Sigmoid colon (tissue), 4 donors: Measurements from ENCODE around the gene HIBCH.

ENCODE experiments used
- EP300 ChIP-seq, 4 donors: sonication (generic); formaldehyde crosslinking; IDR thresholded peaks; one replicate each; pipeline ENCODE4 v1.6.1; 2017; ENCODE audit warnings: antibody characterized with exemption in 4 of 4
- POLR2AphosphoS5 ChIP-seq, 4 donors: sonication (generic); formaldehyde crosslinking; IDR thresholded peaks; one replicate each; pipeline ENCODE4 v1.6.1; 2017; ENCODE audit warnings: antibody characterized with exemption in 4 of 4
- TF ChIP-seq, protein P1 (sequence below), 4 experiments: fragments of 450-650 bp in 3 of 4; fragments of 200-600 bp in 1 of 4; IDR thresholded peaks; one replicate each; pipeline ENCODE4 v1.5.1; 2016 to 2019; ENCODE audit warnings: antibody characterized with exemption in 4 of 4, mild to moderate bottlenecking in 3 of 4, moderate library complexity in 2 of 4

DNA sequence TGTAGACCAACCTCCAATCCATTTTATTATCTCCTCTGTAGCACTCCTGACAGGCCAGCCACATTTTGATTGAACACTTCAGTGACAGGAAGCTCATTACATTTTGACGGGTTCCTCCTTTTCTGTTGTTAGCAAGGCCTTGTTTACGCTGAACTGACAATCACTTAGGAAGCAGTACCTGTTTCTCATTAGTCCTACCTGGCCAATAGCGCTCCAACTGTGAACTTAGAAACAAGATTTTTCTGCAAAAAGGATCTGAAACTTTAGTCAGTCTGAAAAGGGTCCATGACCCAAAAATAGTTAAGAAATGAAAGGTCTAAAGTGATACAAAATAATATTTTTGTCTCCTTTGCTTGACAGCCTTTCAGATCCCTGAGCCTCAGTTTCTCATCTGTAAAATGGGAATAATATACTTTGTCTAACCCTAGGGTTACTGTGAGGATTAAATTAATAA, 137.5 kb downstream of the HIBCH start:
- TF ChIP-seq, protein P1, sequence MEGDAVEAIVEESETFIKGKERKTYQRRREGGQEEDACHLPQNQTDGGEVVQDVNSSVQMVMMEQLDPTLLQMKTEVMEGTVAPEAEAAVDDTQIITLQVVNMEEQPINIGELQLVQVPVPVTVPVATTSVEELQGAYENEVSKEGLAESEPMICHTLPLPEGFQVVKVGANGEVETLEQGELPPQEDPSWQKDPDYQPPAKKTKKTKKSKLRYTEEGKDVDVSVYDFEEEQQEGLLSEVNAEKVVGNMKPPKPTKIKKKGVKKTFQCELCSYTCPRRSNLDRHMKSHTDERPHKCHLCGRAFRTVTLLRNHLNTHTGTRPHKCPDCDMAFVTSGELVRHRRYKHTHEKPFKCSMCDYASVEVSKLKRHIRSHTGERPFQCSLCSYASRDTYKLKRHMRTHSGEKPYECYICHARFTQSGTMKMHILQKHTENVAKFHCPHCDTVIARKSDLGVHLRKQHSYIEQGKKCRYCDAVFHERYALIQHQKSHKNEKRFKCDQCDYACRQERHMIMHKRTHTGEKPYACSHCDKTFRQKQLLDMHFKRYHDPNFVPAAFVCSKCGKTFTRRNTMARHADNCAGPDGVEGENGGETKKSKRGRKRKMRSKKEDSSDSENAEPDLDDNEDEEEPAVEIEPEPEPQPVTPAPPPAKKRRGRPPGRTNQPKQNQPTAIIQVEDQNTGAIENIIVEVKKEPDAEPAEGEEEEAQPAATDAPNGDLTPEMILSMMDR (IDR thresholded peaks at IDR 0.05), result no peak
- TF ChIP-seq EP300 (IDR thresholded peaks at IDR 0.05) (no peak), POLR2AphosphoS5 (IDR thresholded peaks at IDR 0.05) (no peak)
